Activated CD8-positive, alpha-beta T cell treated with anti-CD3 and anti-CD28 coated beads for 36 hours (primary cell): ENCODE results near the gene SLC35G3. TPM values are rescaled to one million over a fixed set of nuclear protein-coding genes. Genes with fewer than 3 reads are reported as not detected.
"Not testable (repeated sequence)": the region's sequence is repeated elsewhere in the genome, so short reads cannot be mapped to it uniquely, and the experiment has no call there.

Experiments used
- ATAC-seq: fragments of 200-7000 bp; cut with Tn5 transposase; one replicate; pipeline ENCODE4 v1.10.0; 2021; ENCODE audit warnings: mild to moderate bottlenecking, moderate library complexity
- CTCF ChIA-PET: fragments of 350-600 bp; sonication (Branson Sonifier 250); formaldehyde crosslinking; loops from one replicate; lab custom pipeline; 2021; ENCODE audit warnings: antibody characterized with exemption; lab: Charles Lee
- POLR2A ChIA-PET: fragments of 350-600 bp; sonication (Branson Sonifier 250); formaldehyde crosslinking; loops from one replicate; lab custom pipeline; 2021; ENCODE audit warnings: antibody characterized with exemption; lab: Charles Lee
- DNase-seq: peaks from one replicate; pipeline ENCODE4 v3.0.0-alpha.2; 2020
- H3K27ac Mint-ChIP-seq: one replicate; pipeline ENCODE4 v1.8.0; 2021; ENCODE audit warnings: mild to moderate bottlenecking, mixed read lengths
- H3K27me3 Mint-ChIP-seq: one replicate; pipeline ENCODE4 v1.8.0; 2021; ENCODE audit warnings: mixed read lengths
- H3K36me3 Mint-ChIP-seq: one replicate; pipeline ENCODE4 v1.8.0; 2021; ENCODE audit warnings: low read depth, mixed read lengths
- H3K4me1 Mint-ChIP-seq: one replicate; pipeline ENCODE4 v1.8.0; 2021; ENCODE audit warnings: low read depth, mixed read lengths
- H3K4me3 Mint-ChIP-seq: one replicate; pipeline ENCODE4 v1.8.0; 2021; ENCODE audit warnings: mild to moderate bottlenecking, moderate library complexity, mixed read lengths
- H3K9me3 Mint-ChIP-seq: one replicate; pipeline ENCODE4 v1.8.0; 2021; ENCODE audit warnings: mixed read lengths
- intact Hi-C: fragments of 100-400 bp; cut with micrococcal nuclease; formaldehyde crosslinking; loops from one replicate; pipeline ENCODE4 v1.10.0; 2022
- total RNA-seq, 2 experiments: library from RNA; stranded (reverse); gene quantifications; one replicate each; pipeline ENCODE4 v1.2.3, GENCODE V29; 2021
- TF ChIP-seq, protein P1 (sequence below): fragments of 200-600 bp; IDR thresholded peaks from one replicate; pipeline ENCODE4 v1.8.0; 2022; ENCODE audit warnings: antibody characterized with exemption, mild to moderate bottlenecking

Gene SLC35G3
- total RNA-seq, 2 experiments from 2014 or later = not detected

DNA sequence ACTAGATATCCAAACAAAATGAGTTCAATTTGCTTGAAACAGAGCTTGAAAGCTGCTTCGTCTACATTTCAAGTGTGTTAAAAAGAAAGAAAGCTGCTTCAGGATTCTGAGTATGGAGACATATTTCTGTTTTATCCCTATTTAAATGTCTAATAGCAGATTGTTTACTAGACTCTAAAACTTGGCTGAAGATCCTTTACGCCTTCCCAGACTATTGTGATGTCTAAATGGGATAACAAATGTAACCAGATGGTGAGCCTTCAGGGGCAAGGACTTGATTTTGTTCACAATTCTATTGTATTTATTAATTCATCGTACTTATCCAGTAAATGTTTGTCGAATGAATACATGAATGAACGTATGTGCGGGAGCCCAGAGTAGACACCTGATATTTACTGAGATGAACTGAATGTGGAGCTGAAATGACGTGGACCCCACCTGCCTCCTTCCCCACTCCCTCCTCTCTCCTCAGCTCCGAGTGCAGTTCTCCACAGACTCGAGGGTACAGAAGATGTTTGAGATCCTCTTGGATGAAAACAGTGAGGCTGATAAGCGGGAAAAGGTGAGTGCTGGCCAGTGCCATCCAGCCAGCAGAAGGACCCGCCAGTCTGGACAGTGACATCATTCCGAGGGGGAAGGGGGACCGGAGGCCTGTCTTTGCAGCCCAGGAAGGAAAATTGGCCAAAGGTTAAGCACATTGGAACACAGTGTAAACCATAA, 41.6 kb downstream of the SLC35G3 start:
- H3K27me3 Mint-ChIP-seq = no peaks in the 10 kb centered on the region
- ATAC-seq = no peak
- no peaks in the 10 kb centered on the region for H3K36me3 Mint-ChIP-seq
- H3K4me3 Mint-ChIP-seq = no peak overlapping the region
- TF ChIP-seq, protein P1, sequence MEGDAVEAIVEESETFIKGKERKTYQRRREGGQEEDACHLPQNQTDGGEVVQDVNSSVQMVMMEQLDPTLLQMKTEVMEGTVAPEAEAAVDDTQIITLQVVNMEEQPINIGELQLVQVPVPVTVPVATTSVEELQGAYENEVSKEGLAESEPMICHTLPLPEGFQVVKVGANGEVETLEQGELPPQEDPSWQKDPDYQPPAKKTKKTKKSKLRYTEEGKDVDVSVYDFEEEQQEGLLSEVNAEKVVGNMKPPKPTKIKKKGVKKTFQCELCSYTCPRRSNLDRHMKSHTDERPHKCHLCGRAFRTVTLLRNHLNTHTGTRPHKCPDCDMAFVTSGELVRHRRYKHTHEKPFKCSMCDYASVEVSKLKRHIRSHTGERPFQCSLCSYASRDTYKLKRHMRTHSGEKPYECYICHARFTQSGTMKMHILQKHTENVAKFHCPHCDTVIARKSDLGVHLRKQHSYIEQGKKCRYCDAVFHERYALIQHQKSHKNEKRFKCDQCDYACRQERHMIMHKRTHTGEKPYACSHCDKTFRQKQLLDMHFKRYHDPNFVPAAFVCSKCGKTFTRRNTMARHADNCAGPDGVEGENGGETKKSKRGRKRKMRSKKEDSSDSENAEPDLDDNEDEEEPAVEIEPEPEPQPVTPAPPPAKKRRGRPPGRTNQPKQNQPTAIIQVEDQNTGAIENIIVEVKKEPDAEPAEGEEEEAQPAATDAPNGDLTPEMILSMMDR = no peak
- ChIA-PET CTCF (interaction anchor here (1.0 kb wide), 2 partner anchors 11 to 18 kb away, joined by 3 read pairs; no protein-coding TSS in a partner anchor), POLR2A (interaction anchor here (0.7 kb wide), 1 partner anchor 16 kb away, joined by 4 read pairs; no protein-coding TSS in a partner anchor)
- intact Hi-C loops = no loop called here
- H3K4me1 Mint-ChIP-seq = peaks cover 4% of the 10 kb centered on the region
- no peak for DNase-seq
- no peak overlapping the region for H3K27ac Mint-ChIP-seq
- H3K9me3 Mint-ChIP-seq = no peaks in the 10 kb centered on the region

DNA sequence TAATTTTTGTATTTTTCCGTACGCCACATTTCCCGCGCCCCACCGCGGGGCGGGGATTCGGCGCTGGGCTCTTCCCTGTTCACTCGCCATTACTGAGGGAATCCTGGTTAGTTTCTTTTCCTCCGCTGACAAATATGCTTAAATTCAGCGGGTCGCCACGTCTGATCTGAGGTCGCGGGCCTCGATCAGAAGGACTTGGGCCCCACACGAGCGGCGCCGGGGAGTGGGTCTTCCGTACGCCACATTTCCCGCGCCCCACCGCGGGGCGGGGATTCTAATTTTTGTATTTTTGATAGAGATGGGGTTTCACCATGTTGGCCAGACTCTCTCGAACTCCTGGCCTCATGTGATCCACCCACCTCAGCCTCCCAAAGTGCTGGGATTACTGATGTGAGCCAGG, 43.1 kb downstream of the SLC35G3 start:
- H3K4me1 Mint-ChIP-seq, ATAC-seq, H3K27me3 Mint-ChIP-seq, POLR2A ChIA-PET, H3K9me3 Mint-ChIP-seq, intact Hi-C loops, H3K36me3 Mint-ChIP-seq, H3K4me3 Mint-ChIP-seq, DNase-seq, H3K27ac Mint-ChIP-seq: not testable (repeated sequence)
- CTCF ChIA-PET = interaction anchor here (0.9 kb wide), 1 partner anchor 10 kb away, joined by 3 read pairs; no protein-coding TSS in a partner anchor

DNA sequence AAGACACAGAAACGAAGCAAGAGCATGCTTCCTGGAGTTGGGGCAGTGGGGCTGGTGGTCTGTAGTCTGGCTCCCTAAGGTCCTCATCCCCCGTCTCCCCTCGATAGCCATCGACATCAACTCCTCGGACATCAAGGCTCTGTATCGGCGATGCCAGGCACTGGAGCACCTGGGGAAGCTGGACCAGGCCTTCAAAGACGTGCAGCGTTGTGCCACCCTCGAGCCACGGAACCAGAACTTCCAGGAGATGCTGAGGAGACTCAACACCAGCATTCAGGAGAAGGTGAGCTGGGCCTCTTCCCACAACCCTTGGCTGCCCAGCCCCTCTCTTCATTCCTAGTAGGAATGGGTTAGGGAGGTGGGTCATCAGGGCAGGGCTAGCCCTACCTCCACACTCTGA, 44.3 kb downstream of the SLC35G3 start:
- no peak overlapping the region for H3K27ac Mint-ChIP-seq
- ATAC-seq (no peak), DNase-seq (no peak)
- H3K4me3 Mint-ChIP-seq = no peak overlapping the region
- H3K4me1 Mint-ChIP-seq = no peaks in the 10 kb centered on the region
- TF ChIP-seq, protein P1 = no peak
- H3K27me3 Mint-ChIP-seq = no peaks in the 10 kb centered on the region
- H3K9me3 Mint-ChIP-seq = no peaks in the 10 kb centered on the region
- H3K36me3 Mint-ChIP-seq = no peaks in the 10 kb centered on the region
- intact Hi-C loops = no loop called here
- POLR2A ChIA-PET = interaction anchor here (0.6 to 0.8 kb wide), 3 partner anchors 11 to 298 kb away, joined by 3 read pairs; no protein-coding TSS in a partner anchor
- CTCF ChIA-PET = interaction anchor here (0.9 kb wide), 1 partner anchor 9 kb away, joined by 3 read pairs; no protein-coding TSS in a partner anchor

DNA sequence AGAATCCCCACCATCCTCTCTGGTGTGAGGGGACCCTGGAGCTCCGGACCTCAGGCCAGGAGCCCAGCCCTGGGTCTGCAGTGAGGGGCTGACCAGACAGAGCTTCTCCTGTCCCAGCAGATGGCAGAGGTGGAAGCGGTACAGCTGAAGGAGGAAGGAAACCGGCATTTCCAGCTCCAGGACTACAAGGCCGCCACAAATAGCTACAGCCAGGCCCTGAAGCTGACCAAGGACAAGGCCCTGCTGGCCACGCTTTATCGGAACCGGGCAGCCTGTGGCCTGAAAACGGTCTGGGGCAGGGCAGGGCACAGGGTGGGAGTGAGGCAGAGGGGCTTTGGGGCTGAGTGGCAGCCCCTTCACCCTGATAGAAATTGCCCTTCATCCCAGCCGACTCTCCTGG, 46.0 kb downstream of the SLC35G3 start:
- CTCF ChIA-PET = interaction anchor here (1.5 kb wide), 1 partner anchor 28 kb away, joined by 5 read pairs; the partner anchor contains the start of gene RAD51D
- H3K4me1 Mint-ChIP-seq = peaks cover 2% of the 10 kb centered on the region
- H3K27ac Mint-ChIP-seq = no peak overlapping the region
- no peak for ATAC-seq
- no peaks in the 10 kb centered on the region for H3K27me3 Mint-ChIP-seq
- TF ChIP-seq, protein P1 = no peak
- H3K4me3 Mint-ChIP-seq = no peak overlapping the region
- no peak for DNase-seq
- H3K9me3 Mint-ChIP-seq = no peaks in the 10 kb centered on the region
- intact Hi-C loops = no loop called here
- H3K36me3 Mint-ChIP-seq = no peaks in the 10 kb centered on the region
- POLR2A ChIA-PET = interaction anchor here (1.0 kb wide), 1 partner anchor 125 kb away, joined by 3 read pairs; no protein-coding TSS in a partner anchor

DNA sequence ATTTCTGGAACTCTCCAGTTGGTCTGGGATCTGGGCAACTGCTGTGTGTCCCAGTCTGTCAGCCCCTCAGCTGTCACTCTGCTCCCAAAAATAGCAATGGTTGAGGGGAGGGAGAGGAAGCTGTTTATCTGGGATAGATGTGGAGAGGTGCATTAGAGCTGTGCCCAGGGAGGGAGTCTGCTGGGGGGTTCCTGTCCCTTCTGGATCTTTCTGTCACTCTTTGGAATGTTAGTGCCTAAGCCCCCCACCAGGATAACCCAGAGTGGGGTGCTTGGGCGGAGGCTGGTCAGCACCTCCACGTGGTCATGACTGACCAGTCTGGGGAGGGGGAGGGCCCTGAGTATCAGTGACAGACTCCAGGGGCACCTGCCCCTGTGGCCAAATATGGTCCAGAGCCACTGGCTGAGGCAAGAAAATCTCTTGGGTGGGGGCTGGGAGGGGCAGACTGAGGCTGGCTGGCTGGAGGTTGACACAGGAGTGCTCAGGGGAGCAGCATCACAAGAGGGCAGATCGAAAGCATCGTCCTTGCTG, 46.8 kb downstream of the SLC35G3 start, which contains the start of gene UNC45B:
TSS of gene UNC45B (plus strand) at position 443 of the 531 bp plus-strand sequence. CDS start 447 bp downstream, outside the sequence.
- CTCF ChIA-PET = no interaction called here

More for the DNA sequence above, 46.8 kb downstream of the SLC35G3 start, which contains the start of gene UNC45B:
- H3K27me3 Mint-ChIP-seq = no peaks in the 10 kb centered on the region
- peaks cover 3% of the 10 kb centered on the region for H3K4me1 Mint-ChIP-seq
- ATAC-seq = no peak
- POLR2A ChIA-PET = no interaction called here
- no peaks in the 10 kb centered on the region for H3K36me3 Mint-ChIP-seq
- TF ChIP-seq, protein P1 = no peak
- DNase-seq = no peak
- no peak within 1 kb of the TSS for H3K27ac Mint-ChIP-seq
- intact Hi-C loops = no loop called here
- no peaks in the 10 kb centered on the region for H3K9me3 Mint-ChIP-seq
- H3K4me3 Mint-ChIP-seq = no peak within 1 kb of the TSS
